HFFc6 (cell line): Measurements from ENCODE around the gene PGF. TPM values are rescaled to one million over a fixed set of nuclear protein-coding genes. Genes with fewer than 3 reads are reported as not detected.
A peak's percentile ranks its signal among the peaks of the same experiment; 100 is the strongest.

Experiments
- DNase-seq: peaks from one replicate; pipeline ENCODE4 v3.0.0-alpha.2; 2018
- H3K27ac Mint-ChIP-seq: 2 replicates; pipeline ENCODE4 v1.8.0; 2020; ENCODE audit warnings: mild to moderate bottlenecking, mixed read lengths
- H3K27me3 Mint-ChIP-seq: 2 replicates; pipeline ENCODE4 v1.8.0; 2021; ENCODE audit warnings: mild to moderate bottlenecking, moderate library complexity, mixed read lengths; ENCODE audit not compliant: insufficient read depth
- H3K36me3 Mint-ChIP-seq: 2 replicates; pipeline ENCODE4 v1.8.0; 2021; ENCODE audit warnings: low read depth, mixed read lengths
- H3K4me1 Mint-ChIP-seq: 2 replicates; pipeline ENCODE4 v1.8.0; 2020; ENCODE audit warnings: low read depth, mixed read lengths
- H3K4me3 Mint-ChIP-seq: 2 replicates; pipeline ENCODE4 v1.8.0; 2020; ENCODE audit warnings: mild to moderate bottlenecking, moderate library complexity, mixed read lengths
- H3K9me3 Mint-ChIP-seq: 2 replicates; pipeline ENCODE4 v1.8.0; 2020; ENCODE audit warnings: mild to moderate bottlenecking, mixed read lengths
- total RNA-seq, 6 experiments: library from RNA; stranded (reverse); fragmentation: NEBNext Ultra II Directional; extraction: Animal tissue kit (Norgen Biotek cat#: 25700); gene quantifications; 2 replicates in 1 of 6; 3 replicates in 5 of 6; pipeline ENCODE4 v1.2.3, GENCODE V29; 2021
- TF ChIP-seq, protein P1 (sequence below): fragments of 200-600 bp; sonication (generic); IDR thresholded peaks from 2 replicates; pipeline ENCODE4 v1.5.0; 2021; ENCODE audit warnings: antibody characterized with exemption, mild to moderate bottlenecking

Gene PGF
- total RNA-seq, 6 experiments from 2014 or later, result 0.87 to 2.9 (median 2.7) TPM

DNA sequence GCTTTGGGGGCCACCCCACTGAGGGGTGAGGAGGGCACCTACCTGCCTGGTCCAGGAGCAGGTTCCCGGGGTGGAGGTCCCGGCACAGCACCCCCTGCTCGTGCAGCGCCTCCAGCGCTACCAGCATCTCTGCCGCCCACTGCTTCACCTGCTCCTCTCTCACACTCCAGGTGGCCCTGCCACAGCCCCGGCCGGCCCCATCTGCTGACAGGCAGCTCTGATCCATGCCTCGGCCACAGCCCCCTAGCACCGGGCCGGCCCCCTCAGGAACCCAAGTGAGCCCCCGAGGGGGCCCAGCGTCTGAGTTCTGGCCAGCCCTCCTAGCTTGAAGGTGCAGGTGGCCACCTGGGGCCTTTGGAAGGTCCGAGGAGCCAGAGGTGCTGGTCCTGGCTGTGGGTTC is 45.9 kb downstream of the PGF start:
- TF ChIP-seq, protein P1, sequence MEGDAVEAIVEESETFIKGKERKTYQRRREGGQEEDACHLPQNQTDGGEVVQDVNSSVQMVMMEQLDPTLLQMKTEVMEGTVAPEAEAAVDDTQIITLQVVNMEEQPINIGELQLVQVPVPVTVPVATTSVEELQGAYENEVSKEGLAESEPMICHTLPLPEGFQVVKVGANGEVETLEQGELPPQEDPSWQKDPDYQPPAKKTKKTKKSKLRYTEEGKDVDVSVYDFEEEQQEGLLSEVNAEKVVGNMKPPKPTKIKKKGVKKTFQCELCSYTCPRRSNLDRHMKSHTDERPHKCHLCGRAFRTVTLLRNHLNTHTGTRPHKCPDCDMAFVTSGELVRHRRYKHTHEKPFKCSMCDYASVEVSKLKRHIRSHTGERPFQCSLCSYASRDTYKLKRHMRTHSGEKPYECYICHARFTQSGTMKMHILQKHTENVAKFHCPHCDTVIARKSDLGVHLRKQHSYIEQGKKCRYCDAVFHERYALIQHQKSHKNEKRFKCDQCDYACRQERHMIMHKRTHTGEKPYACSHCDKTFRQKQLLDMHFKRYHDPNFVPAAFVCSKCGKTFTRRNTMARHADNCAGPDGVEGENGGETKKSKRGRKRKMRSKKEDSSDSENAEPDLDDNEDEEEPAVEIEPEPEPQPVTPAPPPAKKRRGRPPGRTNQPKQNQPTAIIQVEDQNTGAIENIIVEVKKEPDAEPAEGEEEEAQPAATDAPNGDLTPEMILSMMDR, result no peak
- H3K4me3 Mint-ChIP-seq, result no peak overlapping the region
- H3K27ac Mint-ChIP-seq, result no peak overlapping the region
- DNase-seq, result no peak
- peaks cover 26% of the 10 kb centered on the region for H3K4me1 Mint-ChIP-seq
- peaks cover 2% of the 10 kb centered on the region for H3K27me3 Mint-ChIP-seq
- no peaks in the 10 kb centered on the region for H3K36me3 Mint-ChIP-seq
- H3K9me3 Mint-ChIP-seq, result no peaks in the 10 kb centered on the region

DNA sequence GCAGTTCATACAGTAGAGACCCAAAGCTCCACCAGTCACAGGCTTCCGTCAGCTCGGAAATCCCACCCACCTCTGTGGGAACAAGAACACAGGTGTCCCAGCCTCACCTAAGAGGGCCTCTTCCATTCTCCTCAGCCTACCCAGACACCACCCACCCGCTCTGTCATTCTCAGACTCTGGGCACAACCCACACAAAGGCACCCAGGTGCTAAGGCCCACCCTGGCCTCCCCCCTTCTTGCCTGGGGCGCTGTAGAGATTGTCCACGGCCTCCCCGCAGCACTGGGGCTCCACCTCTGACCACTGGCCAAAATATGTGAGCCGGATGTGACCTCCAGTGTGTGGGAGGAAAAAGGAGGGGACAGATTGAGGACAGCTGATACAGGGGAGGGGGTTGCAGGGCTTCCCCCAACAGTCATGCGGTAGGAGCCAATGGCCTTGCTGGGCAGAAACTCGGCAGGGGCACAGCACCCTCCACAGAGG is 46.5 kb downstream of the PGF start:
- H3K4me3 Mint-ChIP-seq, result no peak overlapping the region
- no peaks in the 10 kb centered on the region for H3K36me3 Mint-ChIP-seq
- DNase-seq, result no peak
- peaks cover 2% of the 10 kb centered on the region for H3K27me3 Mint-ChIP-seq
- TF ChIP-seq, protein P1, result no peak
- peaks cover 20% of the 10 kb centered on the region for H3K4me1 Mint-ChIP-seq
- H3K9me3 Mint-ChIP-seq, result no peaks in the 10 kb centered on the region
- no peak overlapping the region for H3K27ac Mint-ChIP-seq

DNA sequence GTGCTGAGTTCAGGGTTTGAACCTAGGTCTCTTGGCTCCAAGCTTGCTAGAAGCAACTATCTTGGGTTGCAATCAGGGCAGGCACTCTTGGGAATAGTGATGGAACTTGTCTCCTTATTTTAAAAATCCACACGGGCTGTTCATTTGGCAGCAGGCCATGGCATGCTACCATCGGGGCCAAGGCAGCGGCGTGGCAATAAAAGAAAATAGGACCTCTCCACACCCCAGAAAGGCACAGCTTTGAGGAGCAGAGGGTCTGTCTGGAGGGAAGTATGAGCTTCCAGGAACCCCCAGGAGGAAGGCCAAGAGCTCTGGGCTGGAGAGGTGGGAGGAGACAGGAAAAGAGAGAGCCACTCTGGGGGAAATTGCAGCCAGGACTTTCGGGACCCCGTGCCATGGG is 47.7 kb downstream of the PGF start:
- H3K4me1 Mint-ChIP-seq, result peaks cover 20% of the 10 kb centered on the region
- H3K36me3 Mint-ChIP-seq, result 0 out of 2 replicates have a peak, but pooled peaks cover 4% of the 10 kb centered on the region
- H3K4me3 Mint-ChIP-seq, result no peak overlapping the region
- DNase-seq, result no peak
- peaks cover 2% of the 10 kb centered on the region for H3K27me3 Mint-ChIP-seq
- TF ChIP-seq, protein P1, result no peak
- no peak overlapping the region for H3K27ac Mint-ChIP-seq
- H3K9me3 Mint-ChIP-seq, result no peaks in the 10 kb centered on the region

DNA sequence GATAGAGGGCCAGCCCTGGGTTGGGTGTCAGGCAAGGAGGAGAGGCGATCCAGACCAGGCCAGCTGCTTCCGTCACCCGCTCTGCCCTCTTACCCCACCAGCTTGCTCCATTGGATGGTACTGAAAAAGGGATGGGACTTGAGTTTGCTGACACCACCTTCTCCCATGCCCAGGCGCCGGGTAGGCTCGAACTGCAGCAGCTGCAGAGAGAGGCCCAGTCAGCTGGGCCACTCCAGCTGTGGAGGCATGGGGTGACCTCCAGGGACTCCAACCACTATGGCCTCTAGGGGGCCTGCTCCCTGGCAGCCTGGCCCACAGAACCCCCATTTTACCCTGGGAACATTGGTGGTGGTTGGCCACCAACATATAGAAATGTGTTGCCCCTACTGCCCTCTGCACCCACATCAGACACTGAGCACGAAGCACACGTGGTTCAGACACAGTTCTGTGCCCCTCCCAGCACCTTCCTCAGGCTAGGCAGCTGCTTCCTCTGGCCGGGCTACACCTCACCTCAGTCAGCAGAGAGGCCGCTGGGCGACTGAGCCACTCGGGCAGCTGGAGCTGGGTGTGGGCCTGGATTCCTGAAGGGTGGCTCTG is 48.4 kb downstream of the PGF start:
- peaks cover 2% of the 10 kb centered on the region for H3K27me3 Mint-ChIP-seq
- no peaks in the 10 kb centered on the region for H3K9me3 Mint-ChIP-seq
- TF ChIP-seq, protein P1, result peak; percentile 69
- H3K4me3 Mint-ChIP-seq, result no peak overlapping the region
- H3K27ac Mint-ChIP-seq, result no peak overlapping the region
- DNase-seq, result no peak
- H3K36me3 Mint-ChIP-seq, result 0 out of 2 replicates have a peak, but pooled peaks cover 6% of the 10 kb centered on the region
- H3K4me1 Mint-ChIP-seq, result peaks cover 20% of the 10 kb centered on the region

DNA sequence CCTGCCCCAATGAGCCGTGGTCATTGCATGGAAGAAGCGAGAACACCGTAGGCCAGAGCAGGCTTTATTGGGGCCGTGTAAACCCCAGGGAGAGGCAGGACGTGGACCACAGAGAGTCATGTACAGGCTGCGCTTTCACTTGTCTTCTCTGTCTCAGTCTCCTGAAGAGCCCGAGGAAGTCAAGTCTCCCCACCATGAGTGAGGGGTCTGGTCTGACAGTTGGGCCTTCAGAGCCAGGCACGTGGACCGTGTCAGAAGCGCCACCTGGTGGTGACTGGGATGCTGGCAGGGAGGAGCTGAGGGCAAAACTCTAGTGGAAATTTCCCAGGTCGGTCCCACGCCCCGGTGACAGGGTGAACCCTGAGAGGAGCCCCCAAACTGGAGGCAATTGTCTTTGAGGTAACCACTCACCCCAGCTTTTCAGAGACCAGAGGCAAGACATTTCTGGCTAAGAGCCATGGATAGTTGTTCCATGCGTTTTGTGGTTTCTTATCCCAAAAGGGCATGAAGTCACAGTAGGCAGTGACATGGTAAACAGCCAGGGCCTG is 49.7 kb downstream of the PGF start:
- H3K27me3 Mint-ChIP-seq, result peaks cover 2% of the 10 kb centered on the region
- peaks cover 20% of the 10 kb centered on the region for H3K4me1 Mint-ChIP-seq
- H3K27ac Mint-ChIP-seq, result no peak overlapping the region
- no peaks in the 10 kb centered on the region for H3K9me3 Mint-ChIP-seq
- 0 out of 2 replicates have a peak, but pooled peaks cover 6% of the 10 kb centered on the region for H3K36me3 Mint-ChIP-seq
- DNase-seq, result peak; percentile 30
- TF ChIP-seq, protein P1, result peak; percentile 98
- H3K4me3 Mint-ChIP-seq, result no peak overlapping the region
